H1 (cell line): Measurements from ENCODE around the gene ARF3. TPM values are rescaled to one million over a fixed set of nuclear protein-coding genes. Genes with fewer than 3 reads are reported as not detected.

Experiments
- ASH2L ChIP-seq: fragments of 200-600, 300-600 bp; sonication (generic); IDR thresholded peaks from one replicate; pipeline ENCODE4 v1.7.1; 2017; ENCODE audit warnings: low read length
- BACH1 ChIP-seq: IDR thresholded peaks from 2 replicates; pipeline ENCODE4 v1.6.1; 2012; ENCODE audit warnings: low read length, improper control_type of control experiment
- BCL11A ChIP-seq, 2 experiments: IDR thresholded peaks; one replicate each; pipeline ENCODE4 v1.6.1; 2011; ENCODE audit warnings: low read depth in 2 of 2, low read length in 2 of 2, mild to moderate bottlenecking in 2 of 2
- BRCA1 ChIP-seq: IDR thresholded peaks from 2 replicates; pipeline ENCODE4 v1.6.1; 2012; ENCODE audit warnings: low read depth, low read length, improper control_type of control experiment
- CBX8 ChIP-seq: fragments of 300-800, 300-1000 bp; sonication (generic); IDR thresholded peaks from 2 replicates; pipeline ENCODE4 v1.7.1; 2016; ENCODE audit warnings: low read depth, low read length, borderline replicate concordance
- CEBPB ChIP-seq: IDR thresholded peaks from 2 replicates; pipeline ENCODE4 v1.6.1; 2012; ENCODE audit warnings: low read depth, low read length
- CHD1 ChIP-seq: IDR thresholded peaks from 2 replicates; pipeline ENCODE4 v1.6.1; 2012; ENCODE audit warnings: low read depth, low read length, improper control_type of control experiment
- EP300 ChIP-seq, 2 experiments: IDR thresholded peaks; 1 replicate in 1 of 2; 2 replicates in 1 of 2; pipeline ENCODE4 v1.6.1; 2011 to 2012; ENCODE audit warnings: low read depth in 2 of 2, low read length in 2 of 2, mild to moderate bottlenecking in 2 of 2, borderline replicate concordance in 1 of 2, inconsistent platforms in 1 of 2, moderate library complexity in 1 of 2
- FOSL1 ChIP-seq: IDR thresholded peaks from 2 replicates; pipeline ENCODE4 v1.6.1; 2011; ENCODE audit warnings: mild to moderate bottlenecking, low read depth, low read length, moderate library complexity; ENCODE audit not compliant: insufficient read depth
- GABPA ChIP-seq: IDR thresholded peaks from 2 replicates; pipeline ENCODE4 v1.6.1; 2011; ENCODE audit warnings: mild to moderate bottlenecking, low read length, moderate library complexity, borderline replicate concordance; ENCODE audit not compliant: insufficient read depth
- JUND ChIP-seq: IDR thresholded peaks from 2 replicates; pipeline ENCODE4 v1.6.1; 2011; ENCODE audit warnings: mild to moderate bottlenecking, improper control_type of control experiment, low read length
- KDM1A ChIP-seq: fragments of 200-600, 300-600 bp; sonication (generic); IDR thresholded peaks from 2 replicates; pipeline ENCODE4 v1.7.1; 2016; ENCODE audit warnings: mild to moderate bottlenecking, low read length, borderline replicate concordance
- KDM4A ChIP-seq: IDR thresholded peaks from one replicate; pipeline ENCODE4 v1.7.1; 2012; ENCODE audit warnings: low read depth, mild to moderate bottlenecking, moderate library complexity, low read length, inconsistent platforms; ENCODE audit not compliant: severe bottlenecking
- KDM5A ChIP-seq: fragments of 200-600 bp; IDR thresholded peaks from 2 replicates; pipeline ENCODE4 v1.7.1; 2012; ENCODE audit warnings: mild to moderate bottlenecking, low read length, inconsistent platforms, mixed read lengths
- NRF1 ChIP-seq: IDR thresholded peaks from 2 replicates; pipeline ENCODE4 v1.6.1; 2011; ENCODE audit warnings: mild to moderate bottlenecking, low read depth, low read length, improper control_type of control experiment
- POLR2A ChIP-seq, 2 experiments: IDR thresholded peaks; 1 replicate in 1 of 2; 2 replicates in 1 of 2; pipeline ENCODE4 v1.6.1; 2011; ENCODE audit warnings: low read depth in 2 of 2, low read length in 2 of 2, mild to moderate bottlenecking in 2 of 2; ENCODE audit errors: control extremely low read depth in 1 of 2
- POLR2AphosphoS5 ChIP-seq: IDR thresholded peaks from 2 replicates; pipeline ENCODE4 v1.6.1; 2011; ENCODE audit warnings: low read depth, low read length
- RAD21 ChIP-seq, 2 experiments: IDR thresholded peaks in 1 of 2; conservative IDR thresholded peaks in 1 of 2; 2 replicates each; pipeline ENCODE4 v1.6.1; 2011; ENCODE audit warnings: low read depth in 2 of 2, low read length in 2 of 2, improper control_type of control experiment in 1 of 2, inconsistent platforms in 1 of 2, mild to moderate bottlenecking in 1 of 2, moderate library complexity in 1 of 2
- RFX5 ChIP-seq: IDR thresholded peaks from 2 replicates; pipeline ENCODE4 v1.6.1; 2011; ENCODE audit warnings: low read depth, low read length, improper control_type of control experiment, borderline replicate concordance
- SIRT6 ChIP-seq: IDR thresholded peaks from one replicate; pipeline ENCODE4 v1.7.1; 2012; ENCODE audit warnings: low read length, inconsistent platforms
- SP1 ChIP-seq: IDR thresholded peaks from 2 replicates; pipeline ENCODE4 v1.6.1; 2011; ENCODE audit warnings: low read depth, low read length
- SP2 ChIP-seq: IDR thresholded peaks from 2 replicates; pipeline ENCODE4 v1.6.1; 2012; ENCODE audit warnings: mild to moderate bottlenecking, low read length, inconsistent platforms
- SP4 ChIP-seq: IDR thresholded peaks from 2 replicates; pipeline ENCODE4 v1.6.1; 2012; ENCODE audit warnings: low read length, inconsistent platforms
- SUZ12 ChIP-seq: fragments of 200-600 bp; sonication (generic); IDR thresholded peaks from 2 replicates; pipeline ENCODE4 v1.6.1; 2012; ENCODE audit warnings: mild to moderate bottlenecking, inconsistent platforms, low read length, moderate library complexity, mixed read lengths
- TEAD4 ChIP-seq: IDR thresholded peaks from 2 replicates; pipeline ENCODE4 v1.6.1; 2012; ENCODE audit warnings: low read depth, low read length, inconsistent platforms, mixed read lengths
- ZNF274 ChIP-seq: IDR thresholded peaks from 2 replicates; pipeline ENCODE4 v1.7.0; 2012; ENCODE audit warnings: low read length, borderline replicate concordance; ENCODE audit errors: extremely low read depth
- polyA plus RNA-seq, 7 experiments: library from polyadenylated mRNA; depleted of rRNA in 3 of 7; stranded (reverse) in 5 of 7; unstranded in 2 of 7; fragments of >200 nt in 5 of 7; fragments of 200-250 nt in 2 of 7; gene quantifications; 1 replicate in 5 of 7; 2 replicates in 1 of 7; 4 replicates in 1 of 7; pipeline versions ENCODE4 v1.2.1 to v1.2.3, GENCODE V29; 2011 to 2013; ENCODE audit warnings: missing spikeins in 2 of 7, mixed read lengths in 2 of 7
- total RNA-seq: library from RNA; stranded (reverse); fragmentation: NEBNext Ultra II Directional; extraction: Animal tissue kit (Norgen Biotek cat#: 25700); gene quantifications from 2 replicates; pipeline ENCODE4 v1.2.1, GENCODE V29; 2021
- TF ChIP-seq, protein P1 (sequence below): IDR thresholded peaks from 2 replicates; pipeline ENCODE4 v1.6.1; 2012; ENCODE audit warnings: inconsistent platforms

The ARF3 gene
- total and polyA plus RNA-seq, 2 of the 8 experiments (the other 6 are each of a cell fraction or from before 2014, with no cell fraction given), result 231 to 250 TPM

DNA sequence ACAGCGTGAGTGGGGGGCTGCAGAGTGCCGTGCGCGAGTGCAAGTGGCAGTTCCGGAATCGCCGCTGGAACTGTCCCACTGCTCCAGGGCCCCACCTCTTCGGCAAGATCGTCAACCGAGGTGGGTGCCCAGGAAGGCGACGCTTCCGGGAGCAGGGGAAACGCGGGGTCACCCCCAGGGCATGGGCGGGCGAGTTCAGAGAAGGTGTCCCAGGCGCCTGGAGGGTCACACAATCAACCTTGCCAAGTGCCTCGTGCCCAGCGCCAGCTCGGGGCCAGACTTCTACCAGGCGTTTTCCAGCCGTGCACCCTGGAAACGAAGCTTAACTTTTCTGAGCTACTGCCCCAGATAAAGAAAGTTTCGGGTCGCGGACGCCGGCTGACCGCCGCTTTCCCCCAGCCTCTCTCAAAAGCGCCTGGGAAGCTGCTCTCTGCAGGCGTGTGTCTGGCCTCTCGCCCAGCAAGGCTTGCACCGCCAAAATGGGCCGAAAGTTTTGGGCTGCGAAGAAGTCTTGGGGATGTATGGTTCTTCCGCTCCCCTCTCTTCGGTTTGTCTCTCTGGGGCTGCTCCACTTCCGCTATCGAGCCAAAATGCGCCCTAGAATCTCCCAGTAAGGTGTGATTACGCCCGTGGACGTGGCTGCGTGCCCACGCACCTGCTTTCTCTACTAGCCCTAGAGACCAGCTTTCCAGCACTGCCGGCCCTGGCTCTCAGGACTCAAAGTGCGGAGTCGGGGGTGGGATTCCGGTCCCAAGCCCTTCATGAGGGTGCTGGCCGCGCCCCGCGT lies 22.5 kb upstream of the ARF3 start (continued):
- TF ChIP-seq SIRT6, result no peak
- no peak for TF ChIP-seq RAD21 (IDR thresholded peaks at IDR 0.05 in 1 of 2, conservative IDR thresholded peaks at IDR 0.05 in 1 of 2; ENCODE audit: low read depth in 2 of 2, low read length in 2 of 2)
- TF ChIP-seq NRF1, result no peak
- TF ChIP-seq CHD1, result no peak
- no peak for TF ChIP-seq CEBPB
- no peak for TF ChIP-seq ZNF274
- no peak for TF ChIP-seq SP2
- TF ChIP-seq POLR2A (IDR thresholded peaks at IDR 0.05; ENCODE audit: control extremely low read depth in 1 of 2, low read depth in 2 of 2, low read length in 2 of 2), result no peak
- TF ChIP-seq BACH1, result no peak
- no peak for TF ChIP-seq RFX5
- no peak for TF ChIP-seq KDM1A
- peak; percentile 26 for TF ChIP-seq KDM4A
- no peak for TF ChIP-seq BCL11A (IDR thresholded peaks at IDR 0.05; ENCODE audit: low read depth in 2 of 2, low read length in 2 of 2)
- peak; percentile 77 for TF ChIP-seq SUZ12
- no peak for TF ChIP-seq ASH2L
- no peak for TF ChIP-seq POLR2AphosphoS5
- TF ChIP-seq EP300 (IDR thresholded peaks at IDR 0.05; ENCODE audit: borderline replicate concordance in 1 of 2, low read depth in 2 of 2, low read length in 2 of 2), result no peak
- TF ChIP-seq FOSL1, result no peak
- no peak for TF ChIP-seq SP4
- TF ChIP-seq, protein P1, sequence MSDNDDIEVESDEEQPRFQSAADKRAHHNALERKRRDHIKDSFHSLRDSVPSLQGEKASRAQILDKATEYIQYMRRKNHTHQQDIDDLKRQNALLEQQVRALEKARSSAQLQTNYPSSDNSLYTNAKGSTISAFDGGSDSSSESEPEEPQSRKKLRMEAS, result peak; percentile 33; the same call in 1 of the 2 replicates
- TF ChIP-seq CBX8, result peak; percentile 22; the same call in 1 of the 2 replicates
- TF ChIP-seq JUND, result no peak
- TF ChIP-seq GABPA, result no peak
- TF ChIP-seq KDM5A, result no peak
- no peak for TF ChIP-seq BRCA1
- no peak for TF ChIP-seq TEAD4
- no peak for TF ChIP-seq SP1
